ENCODE results near the gene PPM1E. TPM values are rescaled to one million over a fixed set of nuclear protein-coding genes. Genes with fewer than 3 reads are reported as not detected.
"Not testable (repeated sequence)": the region's sequence is repeated elsewhere in the genome, so short reads cannot be mapped to it uniquely, and the experiment has no call there.

The PPM1E gene
- total RNA-seq, 2 donors from 2014 or later, result not detected

DNA sequence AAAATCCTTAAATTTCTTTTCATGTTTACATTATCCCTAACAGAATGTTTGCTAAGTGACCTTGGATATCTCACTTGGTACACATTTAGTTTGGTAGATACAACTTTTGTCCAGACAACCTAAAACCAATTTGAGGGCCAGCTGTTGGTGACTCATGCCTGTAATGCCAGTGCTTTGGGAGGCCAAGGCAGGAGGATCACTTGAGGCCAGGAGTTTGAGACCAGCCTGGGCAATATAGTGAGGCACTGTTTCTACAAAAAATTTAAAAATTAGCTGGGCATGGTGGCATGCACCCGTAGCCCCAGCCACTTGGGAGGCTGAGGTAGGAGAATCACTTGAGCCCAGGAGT lies 202.0 kb downstream of the PPM1E start:
- H3K4me3 Mint-ChIP-seq; H3K9me3 Mint-ChIP-seq; ATAC-seq; H3K36me3 Mint-ChIP-seq; H3K27ac Mint-ChIP-seq; H3K4me1 Mint-ChIP-seq (ENCODE audit: low read depth in 2 of 2); DNase-seq (ENCODE audit: low spot score): not testable (repeated sequence)
- H3K27me3 Mint-ChIP-seq, result peaks cover 12 to 15% of the 10 kb centered on the region in 2 donors

DNA sequence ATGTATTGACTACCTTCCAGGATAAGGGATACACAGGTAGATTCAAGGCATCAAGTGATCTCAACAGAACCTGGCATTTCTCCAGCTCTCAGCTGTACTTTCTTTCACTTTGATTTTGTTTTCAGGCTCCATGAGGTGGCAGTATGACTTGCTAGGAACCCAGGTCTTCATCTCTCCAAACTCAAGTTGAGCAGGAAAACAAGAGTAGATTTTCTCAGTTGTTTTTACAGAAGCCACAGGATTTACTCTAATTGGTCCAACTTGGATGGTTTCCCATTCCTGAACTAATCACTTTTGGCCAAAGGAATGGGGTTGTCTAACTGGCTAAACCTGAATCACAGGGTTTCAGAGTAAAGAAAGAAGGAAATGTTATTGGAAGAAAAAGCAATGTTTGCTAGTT lies 204.4 kb downstream of the PPM1E start:
- DNase-seq (ENCODE audit: low spot score) (no peak), ATAC-seq (no peak)
- no peaks in the 10 kb centered on the region for H3K36me3 Mint-ChIP-seq
- H3K9me3 Mint-ChIP-seq, result no peaks in the 10 kb centered on the region
- H3K27me3 Mint-ChIP-seq, result peaks cover 6 to 7% of the 10 kb centered on the region in 2 donors
- no peak overlapping the region for H3K27ac Mint-ChIP-seq
- H3K4me3 Mint-ChIP-seq, result no peak overlapping the region
- H3K4me1 Mint-ChIP-seq (ENCODE audit: low read depth in 2 of 2), result no peaks in the 10 kb centered on the region

DNA sequence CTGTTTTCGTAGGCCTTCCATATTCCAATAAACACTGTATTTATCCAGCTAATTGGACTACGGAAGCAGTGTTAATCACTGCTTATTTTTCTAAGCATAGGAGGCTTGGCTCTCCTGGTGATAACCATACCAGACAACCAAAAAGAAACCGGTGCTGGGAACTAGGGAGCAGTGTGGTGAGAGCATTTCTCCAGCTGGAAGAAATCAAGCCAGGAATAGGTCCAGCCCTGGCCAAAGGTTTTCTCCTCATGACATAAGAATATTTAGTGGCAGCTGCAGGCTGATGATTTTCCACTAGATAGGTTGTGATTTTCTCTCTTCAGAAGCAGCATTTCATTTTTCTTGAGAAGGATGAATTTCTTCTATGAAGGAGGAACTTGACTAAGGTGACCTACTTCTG lies 209.6 kb downstream of the PPM1E start:
- Mint-ChIP-seq H3K4me1 (ENCODE audit: low read depth in 2 of 2) (peaks cover 5% of the 10 kb centered on the region in 2 donors), H3K27me3 (peaks cover 6 to 9% of the 10 kb centered on the region in 2 donors)

DNA sequence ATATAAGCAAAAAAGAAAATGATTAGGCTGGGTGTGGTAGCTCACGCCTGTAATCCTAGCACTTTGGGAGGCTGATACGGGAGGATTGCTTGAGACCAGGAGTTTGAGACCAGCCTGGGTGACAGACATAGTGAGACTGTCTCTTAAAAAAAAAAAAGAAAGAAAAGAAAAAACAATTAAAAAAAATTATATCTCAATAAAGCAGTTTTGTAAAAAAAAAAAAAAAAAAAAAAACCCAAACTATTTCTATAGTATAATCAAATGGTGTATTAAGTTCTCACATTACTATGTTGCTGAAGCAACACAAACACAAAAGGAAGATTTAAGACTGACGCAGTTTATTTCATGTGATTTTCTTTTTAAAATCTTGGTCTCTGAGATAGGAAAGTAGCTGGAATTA lies 210.6 kb downstream of the PPM1E start:
- no peaks in the 10 kb centered on the region for H3K9me3 Mint-ChIP-seq
- H3K27me3 Mint-ChIP-seq, result peaks cover 12 to 15% of the 10 kb centered on the region in 2 donors
- H3K27ac Mint-ChIP-seq, result no peak overlapping the region
- DNase-seq (ENCODE audit: low spot score) (no peak), ATAC-seq (no peak)
- no peaks in the 10 kb centered on the region for H3K36me3 Mint-ChIP-seq
- peaks cover 5% of the 10 kb centered on the region in 2 donors for H3K4me1 Mint-ChIP-seq (ENCODE audit: low read depth in 2 of 2)
- H3K4me3 Mint-ChIP-seq, result no peak overlapping the region

More for the DNA sequence above, 209.6 kb downstream of the PPM1E start:
- ATAC-seq, result no peak
- H3K9me3 Mint-ChIP-seq, result no peaks in the 10 kb centered on the region
- no peak for DNase-seq (ENCODE audit: low spot score)
- no peak overlapping the region for H3K27ac Mint-ChIP-seq
- no peaks in the 10 kb centered on the region for H3K36me3 Mint-ChIP-seq
- H3K4me3 Mint-ChIP-seq, result no peak overlapping the region

DNA sequence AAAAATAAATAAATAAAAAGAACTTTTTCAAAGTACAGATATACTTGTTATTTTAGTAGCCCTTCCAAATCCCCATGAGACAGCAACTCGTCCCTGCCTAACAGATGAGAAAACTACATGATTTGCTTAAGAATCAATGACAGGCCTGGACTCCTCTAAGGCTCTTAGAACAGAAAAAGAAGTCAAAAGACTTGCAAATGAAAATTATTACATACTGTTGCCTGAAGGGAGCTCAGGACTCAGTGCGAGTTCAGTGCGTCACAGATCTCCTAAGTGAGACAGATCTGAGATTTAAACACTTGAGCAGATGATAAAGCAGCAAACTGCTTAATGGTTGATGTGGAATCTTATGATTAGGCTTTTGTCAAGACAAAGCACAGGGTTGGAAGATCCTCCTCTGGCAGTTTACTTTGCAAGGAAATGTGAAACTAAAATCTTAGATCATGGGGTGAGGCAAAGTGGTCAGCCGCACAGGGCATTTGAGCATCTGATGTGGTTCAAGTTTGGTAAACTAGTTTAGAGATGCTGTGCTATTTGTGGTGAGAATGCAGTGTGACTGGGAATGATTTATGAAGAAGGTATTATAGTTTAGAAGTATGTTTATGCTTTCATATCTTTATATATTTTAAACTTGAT lies 212.9 kb downstream of the PPM1E start:
- Mint-ChIP-seq H3K27ac (no peak overlapping the region), H3K27me3 (peaks cover 12 to 16% of the 10 kb centered on the region in 2 donors), H3K4me1 (ENCODE audit: low read depth in 2 of 2) (peaks cover 5% of the 10 kb centered on the region in 2 donors), H3K9me3 (no peaks in the 10 kb centered on the region), H3K36me3 (no peaks in the 10 kb centered on the region), H3K4me3 (peak overlapping the region; percentile 37)
- DNase-seq (ENCODE audit: low spot score) (no peak), ATAC-seq (no peak)

DNA sequence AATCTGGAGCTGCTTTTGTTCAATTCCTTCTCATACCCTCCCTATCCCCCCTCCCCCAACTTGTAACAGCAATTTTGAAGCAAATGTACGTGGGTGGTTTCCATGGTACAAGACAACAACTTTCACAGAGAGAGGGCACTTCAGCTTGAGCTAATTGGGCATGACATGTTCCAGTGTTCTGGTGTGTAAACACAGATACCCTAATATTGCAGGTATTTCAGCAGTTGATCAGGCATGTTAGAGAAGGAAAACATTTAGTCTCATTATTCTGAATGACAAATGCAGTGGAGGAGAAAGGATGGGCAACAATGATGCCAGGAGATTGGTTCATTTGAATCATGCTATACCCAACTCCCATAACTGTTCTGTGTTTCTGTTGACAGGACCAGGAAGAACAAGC lies 213.5 kb downstream of the PPM1E start:
- Mint-ChIP-seq H3K4me3 (no peak overlapping the region), H3K9me3 (no peaks in the 10 kb centered on the region), H3K27ac (no peak overlapping the region), H3K4me1 (ENCODE audit: low read depth in 2 of 2) (peaks cover 5% of the 10 kb centered on the region in 2 donors), H3K27me3 (peaks cover 12 to 16% of the 10 kb centered on the region in 2 donors), H3K36me3 (no peaks in the 10 kb centered on the region)
- DNase-seq (ENCODE audit: low spot score) (no peak), ATAC-seq (no peak)

DNA sequence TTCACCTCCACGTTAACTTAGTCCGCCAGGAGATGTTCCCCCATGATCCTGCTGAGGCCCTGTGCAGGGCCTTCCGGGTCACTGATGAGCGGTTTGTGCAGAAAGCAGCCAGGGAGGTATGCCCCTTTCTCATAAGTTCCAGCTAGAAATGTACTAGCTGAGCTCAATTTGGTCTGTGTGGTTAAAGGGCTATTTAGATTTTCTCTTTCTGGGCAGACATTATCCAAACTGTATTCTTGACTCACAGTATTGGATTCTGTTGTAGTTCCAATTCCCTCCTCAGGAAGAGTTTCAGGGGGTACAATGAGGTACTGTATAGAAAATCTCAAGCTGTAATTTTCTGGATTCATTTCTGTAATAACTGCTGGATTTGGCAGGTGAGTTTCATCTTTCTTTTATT lies 214.0 kb downstream of the PPM1E start:
- DNase-seq (ENCODE audit: low spot score) (no peak), ATAC-seq (no peak)
- Mint-ChIP-seq H3K9me3 (no peaks in the 10 kb centered on the region), H3K27ac (no peak overlapping the region), H3K4me3 (no peak overlapping the region), H3K36me3 (no peaks in the 10 kb centered on the region), H3K27me3 (peaks cover 12 to 16% of the 10 kb centered on the region in 2 donors), H3K4me1 (ENCODE audit: low read depth in 2 of 2) (peaks cover 5% of the 10 kb centered on the region in 2 donors)

DNA sequence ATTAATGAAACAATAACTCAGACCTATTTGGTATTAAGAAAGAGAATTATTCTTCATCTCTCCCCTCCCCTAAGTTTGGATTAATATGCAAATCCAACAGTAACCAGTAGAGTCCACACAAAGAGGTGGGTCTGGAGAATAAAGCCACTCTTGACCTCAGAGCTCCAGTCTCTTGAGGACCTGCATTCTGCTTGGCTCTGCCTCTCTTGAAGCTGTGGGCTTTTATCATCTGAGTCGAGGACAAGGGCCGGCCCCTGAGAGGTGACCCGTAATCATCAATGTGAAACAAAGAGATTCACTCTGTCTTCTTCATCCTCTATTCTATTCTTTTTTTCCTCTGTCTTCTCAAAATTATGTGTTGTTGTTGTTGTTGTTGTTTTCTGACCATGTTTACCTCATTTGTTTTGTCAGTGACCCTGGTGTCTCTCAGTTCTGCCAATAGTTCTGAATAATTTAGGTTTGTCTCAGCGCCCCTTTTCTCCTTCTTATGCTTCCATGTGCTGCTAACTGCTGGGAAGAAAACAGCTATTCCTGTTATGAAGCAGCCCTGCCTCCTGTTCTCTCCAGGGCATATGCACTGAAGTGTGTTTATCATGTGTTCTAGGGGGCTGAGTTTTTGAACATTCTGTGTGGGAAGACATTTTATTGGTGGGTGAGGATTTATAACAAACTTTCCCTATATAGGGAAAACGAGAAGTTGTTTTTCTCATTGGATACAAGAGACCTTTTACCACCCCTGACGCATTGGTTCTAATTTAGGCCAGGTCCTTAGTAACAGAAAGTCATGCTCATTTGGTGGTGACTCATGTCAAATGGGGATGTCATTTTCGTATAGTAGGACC lies 215.2 kb downstream of the PPM1E start:
- no peak for DNase-seq (ENCODE audit: low spot score)

DNA sequence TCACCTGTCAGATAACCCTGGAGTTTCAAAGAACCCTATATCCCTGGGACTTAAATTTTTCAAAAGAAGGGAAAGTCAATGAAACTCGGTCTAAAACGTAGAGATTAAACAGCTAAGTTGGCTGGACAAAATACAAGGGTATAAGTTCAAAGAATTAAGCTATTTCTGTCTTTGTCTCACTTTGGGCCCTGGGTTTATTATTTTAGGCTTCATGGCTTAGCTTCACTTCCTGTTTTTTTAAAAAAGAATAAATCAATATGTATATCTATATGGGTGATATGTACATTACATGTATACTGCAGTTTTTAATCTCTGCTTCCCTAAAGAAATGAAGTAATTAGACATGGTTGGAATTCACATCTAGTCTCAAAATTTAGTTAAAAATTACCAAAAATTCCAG lies 218.7 kb downstream of the PPM1E start:
- Mint-ChIP-seq H3K4me1 (ENCODE audit: low read depth in 2 of 2) (no peaks in the 10 kb centered on the region), H3K27me3 (peaks cover 6 to 10% of the 10 kb centered on the region in 2 donors), H3K27ac (no peak overlapping the region), H3K9me3 (no peaks in the 10 kb centered on the region), H3K36me3 (no peaks in the 10 kb centered on the region), H3K4me3 (no peak overlapping the region)
- ATAC-seq (no peak), DNase-seq (ENCODE audit: low spot score) (no peak)

More for the DNA sequence above, 215.2 kb downstream of the PPM1E start:
- no peaks in the 10 kb centered on the region for H3K36me3 Mint-ChIP-seq
- peaks cover 5% of the 10 kb centered on the region in 2 donors for H3K4me1 Mint-ChIP-seq (ENCODE audit: low read depth in 2 of 2)
- ATAC-seq, result no peak
- no peak overlapping the region for H3K4me3 Mint-ChIP-seq
- H3K9me3 Mint-ChIP-seq, result no peaks in the 10 kb centered on the region
- peaks cover 12 to 15% of the 10 kb centered on the region in 2 donors for H3K27me3 Mint-ChIP-seq
- no peak overlapping the region for H3K27ac Mint-ChIP-seq

DNA sequence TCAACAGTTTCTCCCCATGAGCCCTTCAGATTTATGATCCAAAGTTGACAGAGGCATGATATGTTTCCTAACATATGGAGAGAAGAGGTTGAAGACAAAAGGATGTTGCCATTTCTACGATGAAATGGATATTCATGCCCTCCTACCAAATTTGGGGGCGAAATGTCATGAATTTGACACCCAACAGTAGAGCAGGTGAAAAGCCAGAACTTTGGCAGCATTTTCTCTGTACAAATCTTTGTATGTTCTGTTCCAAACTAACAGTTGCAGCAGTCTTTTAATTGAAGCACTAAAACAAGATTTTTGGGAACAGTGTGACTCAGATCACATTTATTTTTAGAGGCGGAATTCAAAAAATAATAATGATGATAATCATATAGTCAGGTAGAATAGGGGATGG lies 220.9 kb downstream of the PPM1E start:
- ATAC-seq, result no peak
- no peak overlapping the region for H3K4me3 Mint-ChIP-seq
- H3K27ac Mint-ChIP-seq, result no peak overlapping the region
- no peak for DNase-seq (ENCODE audit: low spot score)
- no peaks in the 10 kb centered on the region for H3K9me3 Mint-ChIP-seq
- H3K4me1 Mint-ChIP-seq (ENCODE audit: low read depth in 2 of 2), result no peaks in the 10 kb centered on the region
- H3K27me3 Mint-ChIP-seq, result peaks cover 0 to 3% of the 10 kb centered on the region in 2 donors
- no peaks in the 10 kb centered on the region for H3K36me3 Mint-ChIP-seq

DNA sequence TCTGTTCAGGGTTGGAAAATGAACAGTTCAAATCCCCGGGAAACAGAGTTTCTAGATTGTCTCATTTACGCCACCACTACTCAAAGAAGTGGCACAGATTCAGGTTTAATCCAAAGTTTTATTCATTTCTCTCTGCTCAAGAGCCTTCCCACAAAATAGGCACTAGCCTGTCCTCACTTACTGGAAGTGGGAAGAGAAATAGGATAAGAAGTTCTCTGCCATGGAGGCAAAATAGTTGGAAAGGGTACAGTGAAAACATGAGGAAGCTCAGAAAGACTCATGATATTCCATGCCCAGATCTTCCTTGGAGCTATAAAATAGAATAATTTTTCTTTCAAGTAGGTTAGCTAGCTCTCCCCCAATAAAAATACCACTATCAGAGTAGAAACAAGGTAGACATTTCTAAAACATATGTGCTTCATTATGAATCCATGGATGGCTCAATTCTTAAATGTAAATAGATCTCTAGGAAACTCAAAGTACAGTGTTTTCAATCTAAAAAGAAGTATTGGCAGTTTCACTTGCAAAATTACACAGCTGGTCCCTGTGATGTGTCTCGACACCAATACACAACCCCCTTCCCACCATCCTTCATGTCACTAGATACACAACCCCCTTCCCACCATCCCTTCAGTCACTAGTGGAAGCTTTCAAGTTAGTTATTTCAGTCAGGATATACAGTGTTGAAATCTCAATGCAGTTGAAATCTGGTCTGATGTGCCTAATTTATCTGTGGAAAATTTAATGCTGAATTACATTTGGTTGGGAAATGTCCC lies 225.2 kb downstream of the PPM1E start:
- Mint-ChIP-seq H3K36me3 (no peaks in the 10 kb centered on the region), H3K9me3 (no peaks in the 10 kb centered on the region), H3K27me3 (peaks cover 0 to under 1% of the 10 kb centered on the region in 2 donors), H3K27ac (no peak overlapping the region), H3K4me3 (no peak overlapping the region), H3K4me1 (ENCODE audit: low read depth in 2 of 2) (peaks cover 0 to 4% of the 10 kb centered on the region in 2 donors)
- ATAC-seq (no peak), DNase-seq (ENCODE audit: low spot score) (no peak)

DNA sequence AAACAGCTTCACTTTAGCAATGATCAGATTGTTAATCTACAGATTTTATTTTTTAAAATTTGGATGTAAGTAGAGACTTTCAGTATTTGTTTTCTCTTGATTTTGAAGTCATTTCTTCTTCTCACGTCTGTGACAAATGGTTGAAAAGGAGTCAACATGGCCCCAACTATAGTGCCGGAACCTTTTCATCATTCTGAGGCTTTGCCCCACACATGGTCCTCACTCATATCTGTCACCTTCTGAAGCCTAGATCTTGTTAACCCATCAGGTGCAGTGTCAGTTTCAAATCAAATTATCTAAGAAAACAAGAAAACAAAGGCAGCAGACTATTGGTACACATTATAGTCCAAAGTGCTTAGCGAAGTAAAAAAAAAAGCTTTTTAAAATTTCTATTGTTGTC lies 227.0 kb downstream of the PPM1E start:
- H3K4me3 Mint-ChIP-seq, result no peak overlapping the region
- no peak for DNase-seq (ENCODE audit: low spot score)
- H3K27me3 Mint-ChIP-seq, result no peaks in the 10 kb centered on the region
- no peaks in the 10 kb centered on the region for H3K9me3 Mint-ChIP-seq
- peaks cover 0 to 4% of the 10 kb centered on the region in 2 donors for H3K4me1 Mint-ChIP-seq (ENCODE audit: low read depth in 2 of 2)
- H3K36me3 Mint-ChIP-seq, result no peaks in the 10 kb centered on the region
- no peak overlapping the region for H3K27ac Mint-ChIP-seq
- no peak for ATAC-seq

DNA sequence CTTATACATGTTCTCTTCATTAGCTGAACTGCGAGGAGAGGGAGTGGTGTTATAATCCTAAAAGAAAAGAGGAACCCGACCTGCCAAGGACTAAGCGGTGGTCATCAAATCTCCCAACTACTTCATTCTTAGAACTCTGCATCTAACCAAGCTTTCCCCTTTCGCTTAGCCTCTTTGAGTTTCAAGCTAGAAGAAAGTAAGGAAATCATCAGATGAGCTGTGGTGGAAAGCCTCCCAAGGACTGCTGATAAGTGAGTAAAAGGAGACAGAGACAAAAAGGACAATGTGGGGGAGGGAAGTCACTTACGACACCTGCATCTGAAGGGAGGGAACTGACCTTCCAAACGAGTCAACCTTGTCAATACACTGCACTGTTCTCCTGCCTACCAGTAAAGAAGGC lies 229.7 kb downstream of the PPM1E start:
- Mint-ChIP-seq H3K4me3 (no peak overlapping the region), H3K36me3 (no peaks in the 10 kb centered on the region), H3K27me3 (no peaks in the 10 kb centered on the region), H3K4me1 (ENCODE audit: low read depth in 2 of 2) (peaks cover 0 to 4% of the 10 kb centered on the region in 2 donors), H3K9me3 (no peaks in the 10 kb centered on the region), H3K27ac (no peak overlapping the region)
- ATAC-seq (no peak), DNase-seq (ENCODE audit: low spot score) (no peak)

DNA sequence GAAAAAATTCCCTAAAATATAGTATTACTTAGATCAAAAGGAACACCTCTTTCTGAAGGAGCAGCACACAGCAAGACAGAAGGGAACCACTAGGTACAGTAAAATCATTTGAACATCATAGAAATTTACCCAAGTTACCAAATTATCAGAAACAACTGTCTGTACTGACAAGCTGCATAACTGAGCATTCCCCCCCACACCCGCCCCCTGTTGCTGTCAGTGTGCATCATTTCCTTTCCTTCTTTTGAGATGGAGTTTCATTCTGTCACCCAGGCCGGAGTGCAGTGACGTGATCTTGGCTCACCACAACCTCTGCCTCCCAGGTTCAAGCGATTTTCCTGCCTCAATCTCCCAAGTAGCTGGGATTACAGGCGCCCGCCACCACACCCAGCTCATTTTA lies 230.3 kb downstream of the PPM1E start:
- no peak for DNase-seq (ENCODE audit: low spot score)
- Mint-ChIP-seq H3K4me3 (peak overlapping the region; percentile 6), H3K27ac (no peak overlapping the region), H3K36me3 (no peaks in the 10 kb centered on the region), H3K27me3 (no peaks in the 10 kb centered on the region), H3K4me1 (ENCODE audit: low read depth in 2 of 2) (peaks cover 0 to 4% of the 10 kb centered on the region in 2 donors), H3K9me3 (no peaks in the 10 kb centered on the region)
- ATAC-seq, result peak in 1 of 2 donors; percentile 63

Data from natural killer cell treated with Interleukin-12 subunit alpha and Interleukin-12 subunit beta and Interleukin-15 and Interleukin-18, amount 100 ng/mL, for 72 hours (primary cell).